ENCODE measurements around the gene RINT1.

DNA sequence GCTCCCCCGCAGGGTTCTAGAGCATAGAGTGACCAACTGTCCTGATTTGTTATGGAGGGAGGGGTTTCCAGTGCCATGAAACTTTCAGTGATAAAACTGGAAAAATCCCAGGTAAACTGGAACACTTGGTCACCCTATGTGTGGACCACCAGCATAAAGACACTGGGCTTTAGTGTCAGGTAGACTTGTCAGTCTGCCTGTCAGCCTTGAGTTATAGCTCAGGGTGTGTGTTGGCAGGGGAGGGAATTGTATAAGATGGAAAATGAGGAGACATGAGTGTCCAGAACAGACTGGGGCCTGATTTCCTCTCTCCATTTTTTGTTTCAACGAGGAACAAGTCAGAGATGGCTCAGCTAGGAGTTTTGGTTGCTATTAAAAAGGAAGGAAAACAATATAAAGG lies 59.5 kb downstream of the RINT1 start:
- TF ChIP-seq EZH2 (IDR thresholded peaks at IDR 0.05; ENCODE audit: insufficient read depth, poor library complexity, severe bottlenecking) (no peak), EZH2phosphoT487 (IDR thresholded peaks at IDR 0.05; ENCODE audit: insufficient read depth, low read depth) (no peak)
